Measurements from ENCODE around the gene COPE. TPM values are rescaled to one million over a fixed set of nuclear protein-coding genes. Genes with fewer than 3 reads are reported as not detected.
A peak's percentile ranks its signal among the peaks of the same experiment; 100 is the strongest.

COPE gene
- total RNA-seq, 1 experiment from 2014 or later: 221 TPM

GRCh38 chr19:18915639-18916038, 3.5 kb downstream of the COPE start:
- Histone ChIP-seq H3K27me3 (ENCODE audit: insufficient read depth, low read depth) (no peaks in the 10 kb centered on the region), H3K9me3 (ENCODE audit: insufficient read depth, low read depth) (no peaks in the 10 kb centered on the region), H2AFZ (no peak overlapping the region), H3K9me2 (ENCODE audit: insufficient read depth) (no peaks in the 10 kb centered on the region), H3K4me1 (replicated peaks; ENCODE audit: insufficient read depth) (peaks cover 14% of the 10 kb centered on the region), H3K4me2 (no peak overlapping the region), H3K4me3 (no peak overlapping the region), H3K79me2 (ENCODE audit: low read depth) (peaks cover 78% of the 10 kb centered on the region), H4K20me1 (ENCODE audit: insufficient read depth) (peaks cover 57% of the 10 kb centered on the region), H3K36me3 (ENCODE audit: low read depth) (peaks cover 5% of the 10 kb centered on the region; the same call in 1 of the 2 replicates), H3K27ac (no peak overlapping the region), H3F3A (ENCODE audit: insufficient read depth, low read depth) (peaks cover 9% of the 10 kb centered on the region; the same call in 1 of the 2 replicates)
- ChIA-PET CTCF (no interaction called here), POLR2A (ENCODE audit: unreplicated experiment) (interaction anchor here (0.6 kb wide), 1 partner anchor 25 kb away, joined by 4 read pairs; no protein-coding TSS in a partner anchor)
- no TSS peak for BruUV-seq (replicated peaks)
- intact Hi-C loops (cut with micrococcal nuclease; ENCODE audit: unreplicated experiment): loop anchor here (2.0 to 10.0 kb wide), 3 partner anchors 341 to 465 kb away; partner anchors contain the start of gene UBA52
- TF ChIP-seq CTCF (conservative IDR thresholded peaks at IDR 0.05) (peak; percentile 65), EZH2 (IDR thresholded peaks at IDR 0.05; ENCODE audit: low read depth) (no peak)
- DNase-seq: peak in 1 of 2 experiments; percentile 49

GRCh38 chr19:18913466-18913865, 5.7 kb downstream of the COPE start:
- Histone ChIP-seq H3K27ac (no peak overlapping the region), H3K79me2 (ENCODE audit: low read depth) (peaks cover 61% of the 10 kb centered on the region), H3K9me2 (ENCODE audit: insufficient read depth) (no peaks in the 10 kb centered on the region), H4K20me1 (ENCODE audit: insufficient read depth) (peaks cover 71% of the 10 kb centered on the region), H3F3A (ENCODE audit: insufficient read depth, low read depth) (peaks cover 3% of the 10 kb centered on the region; the same call in 1 of the 2 replicates), H3K9me3 (ENCODE audit: insufficient read depth, low read depth) (no peaks in the 10 kb centered on the region), H3K36me3 (ENCODE audit: low read depth) (peaks cover 5% of the 10 kb centered on the region; the same call in 1 of the 2 replicates), H3K27me3 (ENCODE audit: insufficient read depth, low read depth) (no peaks in the 10 kb centered on the region), H3K4me1 (replicated peaks; ENCODE audit: insufficient read depth) (peaks cover 10% of the 10 kb centered on the region), H3K4me2 (no peak overlapping the region), H3K4me3 (no peak overlapping the region), H2AFZ (no peak overlapping the region)
- no peak for TF ChIP-seq CTCF (conservative IDR thresholded peaks at IDR 0.05)
- no peak for TF ChIP-seq EZH2 (IDR thresholded peaks at IDR 0.05; ENCODE audit: low read depth)
- intact Hi-C loops (cut with micrococcal nuclease; ENCODE audit: unreplicated experiment): loop anchor here (10.0 kb wide), 2 partner anchors 339 to 439 kb away; partner anchors contain the start of gene UBA52
- DNase-seq: no peak
- ChIA-PET POLR2A (ENCODE audit: unreplicated experiment) (no interaction called here), CTCF (interaction anchor here (0.6 kb wide), 1 partner anchor 75 kb away, joined by 6 read pairs; no protein-coding TSS in a partner anchor)
- no TSS peak for BruUV-seq (replicated peaks)

- Histone ChIP-seq H3K4me3 (no peak overlapping the region), H3K9me2 (ENCODE audit: insufficient read depth) (no peaks in the 10 kb centered on the region), H3K79me2 (ENCODE audit: low read depth) (peaks cover 56% of the 10 kb centered on the region), H3F3A (ENCODE audit: insufficient read depth, low read depth) (no peaks in the 10 kb centered on the region; the same call in 1 of the 2 replicates), H3K9me3 (ENCODE audit: insufficient read depth, low read depth) (no peaks in the 10 kb centered on the region), H3K27me3 (ENCODE audit: insufficient read depth, low read depth) (no peaks in the 10 kb centered on the region), H3K4me1 (replicated peaks; ENCODE audit: insufficient read depth) (peaks cover 7% of the 10 kb centered on the region), H4K20me1 (ENCODE audit: insufficient read depth) (peaks cover 67% of the 10 kb centered on the region), H3K36me3 (ENCODE audit: low read depth) (peaks cover 5% of the 10 kb centered on the region; the same call in 1 of the 2 replicates), H3K27ac (no peak overlapping the region), H3K4me2 (no peak overlapping the region), H2AFZ (no peak overlapping the region)
- ChIA-PET CTCF (interaction anchor here (0.6 kb wide), 1 partner anchor 76 kb away, joined by 6 read pairs; no protein-coding TSS in a partner anchor), POLR2A (ENCODE audit: unreplicated experiment) (no interaction called here)
- intact Hi-C loops (cut with micrococcal nuclease; ENCODE audit: unreplicated experiment): loop anchor here (10.0 kb wide), 2 partner anchors 338 to 438 kb away; partner anchors contain the start of gene UBA52
- DNase-seq: no peak
- TF ChIP-seq CTCF (conservative IDR thresholded peaks at IDR 0.05) (no peak), EZH2 (IDR thresholded peaks at IDR 0.05; ENCODE audit: low read depth) (no peak)
- BruUV-seq (replicated peaks): no TSS peak
These were observed 6.3 kb downstream of the COPE start for GRCh38 chr19:18912933-18913332.

All from PC-9 (cell line).